ENCODE data around the gene PIP5K1C. TPM values are rescaled to one million over a fixed set of nuclear protein-coding genes. Genes with fewer than 3 reads are reported as not detected.

Gene PIP5K1C
- polyA plus RNA-seq, 2 of the 4 experiments (the other 2 are of a cell fraction) = 2.6 to 9.3 TPM

- Histone ChIP-seq H3K27ac (no peak overlapping the region), H3K4me3 (no peak overlapping the region), H3K9me3 (no peaks in the 10 kb centered on the region), H3K4me1 (peaks cover 15% of the 10 kb centered on the region), H3K4me2 (no peak overlapping the region)
- ChIA-PET POLR2A (no interaction called here), CTCF (interaction anchor here (1.0 to 1.2 kb wide), 2 partner anchors 9 to 473 kb away, joined by 3 read pairs; no protein-coding TSS in a partner anchor)
- DNase-seq (ENCODE audit: low read depth in 1 of 2, low spot score in 1 of 2) (no peak), FAIRE-seq (no peak), ATAC-seq (no peak)
- TF ChIP-seq E2F6 (IDR thresholded peaks at IDR 0.05; ENCODE audit: borderline replicate concordance, low read depth) (no peak), ZC3H11A (IDR thresholded peaks at IDR 0.05) (no peak), EHMT2 (IDR thresholded peaks at IDR 0.05; ENCODE audit: low read depth) (no peak), NFE2L2 (conservative IDR thresholded peaks at IDR 0.05; ENCODE audit: low read length) (no peak), ELK1 (IDR thresholded peaks at IDR 0.05; ENCODE audit: low read depth, low read length) (no peak), RCOR1 (IDR thresholded peaks at IDR 0.05; ENCODE audit: low read depth, low read length) (no peak), KDM5A (IDR thresholded peaks at IDR 0.05) (no peak), MAZ (IDR thresholded peaks at IDR 0.05; ENCODE audit: borderline replicate concordance, low read depth, low read length) (no peak), GATA3 (IDR thresholded peaks at IDR 0.05; ENCODE audit: borderline replicate concordance) (no peak), HOXB13 (CRISPR knock-in tag; IDR thresholded peaks at IDR 0.05; ENCODE audit: low read depth) (no peak), ZSCAN20 (CRISPR knock-in tag; IDR thresholded peaks at IDR 0.05) (no peak), HOXB5 (CRISPR knock-in tag; IDR thresholded peaks at IDR 0.05) (no peak), MAX (IDR thresholded peaks at IDR 0.05) (no peak)
- 87% methylated on average over 14 of the region's 32 CpGs for WGBS (ENCODE audit: missing lambda C conversion rate)
Measured at GRCh38 chr19:3730457-3730958, 30.2 kb upstream of the PIP5K1C start.

GRCh38 chr19:3725640-3726310 lies 25.5 kb upstream of the PIP5K1C start:
- Histone ChIP-seq H3K4me1 (peaks cover 30% of the 10 kb centered on the region), H3K4me2 (no peak overlapping the region), H3K4me3 (no peak overlapping the region), H3K9me3 (no peaks in the 10 kb centered on the region), H3K27ac (no peak overlapping the region)
- CTCF ChIA-PET = no interaction called here
- no peak for FAIRE-seq
- DNase-seq (ENCODE audit: low read depth in 1 of 2, low spot score in 1 of 2) = no peak
- POLR2A ChIA-PET = no interaction called here
- 54% methylated on average over 12 of the region's 14 CpGs for WGBS (ENCODE audit: missing lambda C conversion rate)
- peak in 1 of 2 experiments; percentile 36; a peak in 3 of 6 replicates for ATAC-seq
- TF ChIP-seq HES2 (IDR thresholded peaks at IDR 0.05) = no peak
- no peak for TF ChIP-seq TFCP2L1 (CRISPR knock-in tag; IDR thresholded peaks at IDR 0.05)
- TF ChIP-seq HDAC2 (IDR thresholded peaks at IDR 0.05) = no peak
- no peak for TF ChIP-seq FOSB (CRISPR knock-in tag; IDR thresholded peaks at IDR 0.05)
- no peak for TF ChIP-seq ELK1 (IDR thresholded peaks at IDR 0.05; ENCODE audit: low read depth, low read length)
- no peak for TF ChIP-seq CTCF (IDR thresholded peaks at IDR 0.05)
- no peak for TF ChIP-seq SMC3 (IDR thresholded peaks at IDR 0.05)
- TF ChIP-seq CHD2 (IDR thresholded peaks at IDR 0.05; ENCODE audit: low read length, partially characterized antibody) = no peak

Measured in A549 (cell line).